Fibroblast of lung (primary cell): Measurements from ENCODE around the gene PHTF2. TPM values are rescaled to one million over a fixed set of nuclear protein-coding genes. Genes with fewer than 3 reads are reported as not detected.

Experiments
- DNase-seq, 2 donors: peaks; one replicate each; pipeline versions ENCODE4 v3.0.0 to v3.0.0-alpha.2; 2010; ENCODE audit warnings: low read depth in 2 of 2
- H2AFZ ChIP-seq: 2 replicates; pipeline ENCODE4 v1.5.1; 2012; ENCODE audit warnings: low read length, control low read depth, inconsistent platforms
- H3K27ac ChIP-seq: 2 replicates; pipeline ENCODE4 v1.5.1; 2011; ENCODE audit warnings: low read length, control low read depth; ENCODE audit not compliant: insufficient read depth
- H3K27me3 ChIP-seq: 2 replicates; pipeline ENCODE4 v1.5.1; 2011; ENCODE audit warnings: mild to moderate bottlenecking, low read length; ENCODE audit not compliant: control insufficient read depth, insufficient read depth
- H3K36me3 ChIP-seq: 2 replicates; pipeline ENCODE4 v1.5.1; 2011; ENCODE audit warnings: low read length; ENCODE audit not compliant: control insufficient read depth, insufficient read depth
- H3K4me1 ChIP-seq: 2 replicates; pipeline ENCODE4 v1.5.1; 2011; ENCODE audit warnings: low read length; ENCODE audit not compliant: control insufficient read depth, insufficient read depth; ENCODE audit errors: extremely low read depth
- H3K4me2 ChIP-seq: 2 replicates; pipeline ENCODE4 v1.5.1; 2011; ENCODE audit warnings: low read length, control low read depth; ENCODE audit not compliant: insufficient read depth; ENCODE audit errors: extremely low read depth
- H3K4me3 ChIP-seq, 4 experiments: fragments of 200-600 bp in 1 of 4; sonication (generic) in 1 of 4; replicated peaks in 1 of 4; 2 replicates each; pipeline ENCODE4 v1.5.1; 2011 to 2016; ENCODE audit warnings: low read length in 4 of 4, low read depth in 3 of 4, mild to moderate bottlenecking in 3 of 4, control low read depth in 2 of 4, inconsistent platforms in 1 of 4, mixed read lengths in 1 of 4; ENCODE audit not compliant: insufficient read depth in 1 of 4; ENCODE audit errors: control extremely low read depth in 1 of 4
- H3K79me2 ChIP-seq: 2 replicates; pipeline ENCODE4 v1.5.1; 2012; ENCODE audit warnings: mild to moderate bottlenecking, low read length, inconsistent platforms; ENCODE audit not compliant: control insufficient read depth, insufficient read depth
- H3K9ac ChIP-seq: 2 replicates; pipeline ENCODE4 v1.5.1; 2011; ENCODE audit warnings: mild to moderate bottlenecking, low read length, control low read depth; ENCODE audit not compliant: insufficient read depth
- H3K9me3 ChIP-seq: 2 replicates; pipeline ENCODE4 v1.5.1; 2012; ENCODE audit warnings: low read depth, low read length; ENCODE audit not compliant: control insufficient read depth, insufficient read depth
- H4K20me1 ChIP-seq: 2 replicates; pipeline ENCODE4 v1.5.1; 2011; ENCODE audit warnings: low read length; ENCODE audit not compliant: control insufficient read depth, insufficient read depth; ENCODE audit errors: extremely low read depth
- CTCF ChIP-seq, 2 donors: IDR thresholded peaks in 1 of 2; conservative IDR thresholded peaks in 1 of 2; 1 replicate in 1 of 2; 2 replicates in 1 of 2; pipeline ENCODE4 v1.5.1; 2011 to 2012; ENCODE audit warnings: low read length in 2 of 2, control low read depth in 1 of 2, inconsistent platforms in 1 of 2, low read depth in 1 of 2, mild to moderate bottlenecking in 1 of 2
- EZH2 ChIP-seq: IDR thresholded peaks from 2 replicates; pipeline ENCODE4 v1.5.1; 2012; ENCODE audit warnings: low read length, control low read depth, mild to moderate bottlenecking; ENCODE audit errors: missing control alignments
- polyA plus RNA-seq, 2 donors: library from polyadenylated mRNA; depleted of rRNA in 1 of 2; stranded (reverse) in 1 of 2; unstranded in 1 of 2; fragments of >200 nt; gene quantifications; 2 replicates each; pipeline ENCODE4 v1.2.1, GENCODE V29; 2011 to 2012; ENCODE audit warnings: missing spikeins in 1 of 2
- total RNA-seq: library from RNA; depleted of rRNA; stranded (reverse); fragments of >200 nt; gene quantifications from 2 replicates; pipeline ENCODE4 v1.2.1, GENCODE V29; 2014

The PHTF2 gene
- total and polyA plus RNA-seq, 2 donors (not counting 1 experiment from before 2014, with no cell fraction given): 25.9 to 64.4 TPM

GRCh38 chr7:77910124-77910523 lies 111.6 kb downstream of the PHTF2 start:
- Histone ChIP-seq H3K79me2 (no peaks in the 10 kb centered on the region), H3K9me3 (no peaks in the 10 kb centered on the region), H4K20me1 (no peaks in the 10 kb centered on the region), H3K4me1 (no peaks in the 10 kb centered on the region), H3K36me3 (no peaks in the 10 kb centered on the region), H3K27ac (no peak overlapping the region), H3K27me3 (no peaks in the 10 kb centered on the region), H3K9ac (no peak overlapping the region), H3K4me2 (no peak overlapping the region), H2AFZ (no peak overlapping the region), H3K4me3 (no peak overlapping the region)
- TF ChIP-seq CTCF (conservative IDR thresholded peaks at IDR 0.05 in 1 of 2, IDR thresholded peaks at IDR 0.05 in 1 of 2; ENCODE audit: low read depth in 1 of 2, low read length in 2 of 2): peak in 1 of 2 donors; percentile 11
- no peak for TF ChIP-seq EZH2
- no peak for DNase-seq

- no peaks in the 10 kb centered on the region for H3K79me2 ChIP-seq
- no peak overlapping the region for H3K9ac ChIP-seq
- H3K27ac ChIP-seq: no peak overlapping the region
- no peaks in the 10 kb centered on the region for H3K36me3 ChIP-seq
- TF ChIP-seq CTCF (conservative IDR thresholded peaks at IDR 0.05 in 1 of 2, IDR thresholded peaks at IDR 0.05 in 1 of 2; ENCODE audit: low read depth in 1 of 2, low read length in 2 of 2) (no peak), EZH2 (no peak)
- H3K9me3 ChIP-seq: no peaks in the 10 kb centered on the region
- DNase-seq: no peak
- no peaks in the 10 kb centered on the region for H3K27me3 ChIP-seq
- no peaks in the 10 kb centered on the region for H3K4me1 ChIP-seq
- no peaks in the 10 kb centered on the region for H4K20me1 ChIP-seq
- H3K4me2 ChIP-seq: no peak overlapping the region
- H2AFZ ChIP-seq: no peak overlapping the region
- H3K4me3 ChIP-seq: no peak overlapping the region
Measured at GRCh38 chr7:77912293-77912692, 113.7 kb downstream of the PHTF2 start.

GRCh38 chr7:77913977-77914607 lies 115.5 kb downstream of the PHTF2 start:
- Histone ChIP-seq H3K4me2 (no peak overlapping the region), H3K27ac (no peak overlapping the region), H4K20me1 (no peaks in the 10 kb centered on the region), H3K9ac (no peak overlapping the region), H3K79me2 (no peaks in the 10 kb centered on the region), H3K27me3 (no peaks in the 10 kb centered on the region), H2AFZ (no peak overlapping the region), H3K4me3 (no peak overlapping the region), H3K36me3 (no peaks in the 10 kb centered on the region), H3K9me3 (no peaks in the 10 kb centered on the region), H3K4me1 (no peaks in the 10 kb centered on the region)
- peak in 1 of 2 donors; percentile 39 for DNase-seq
- TF ChIP-seq CTCF (conservative IDR thresholded peaks at IDR 0.05 in 1 of 2, IDR thresholded peaks at IDR 0.05 in 1 of 2; ENCODE audit: low read depth in 1 of 2, low read length in 2 of 2) (no peak), EZH2 (no peak)
